Coronary artery (tissue), 2 donors: ENCODE results near the gene SHISA4.
"Not testable (repeated sequence)": the region's sequence is repeated elsewhere in the genome, so short reads cannot be mapped to it uniquely, and the experiment has no call there.

Experiments
- DNase-seq: peaks from one replicate; pipeline ENCODE4 v3.0.0-alpha.2; 2017; ENCODE audit warnings: low spot score
- H3K27ac ChIP-seq, 2 donors: fragments of 200-600 bp; sonication (generic); one replicate each; pipeline ENCODE4 v1.5.1; 2016 to 2019
- H3K4me3 ChIP-seq: fragments of 200-600 bp; sonication (generic); 2 replicates; pipeline ENCODE4 v1.5.1; 2016; ENCODE audit warnings: mild to moderate bottlenecking, moderate library complexity
- CTCF ChIP-seq: fragments of 200-600 bp; sonication (generic); IDR thresholded peaks from one replicate; pipeline ENCODE4 v1.5.1; 2019; ENCODE audit warnings: antibody characterized with exemption

The SHISA4 gene

DNA sequence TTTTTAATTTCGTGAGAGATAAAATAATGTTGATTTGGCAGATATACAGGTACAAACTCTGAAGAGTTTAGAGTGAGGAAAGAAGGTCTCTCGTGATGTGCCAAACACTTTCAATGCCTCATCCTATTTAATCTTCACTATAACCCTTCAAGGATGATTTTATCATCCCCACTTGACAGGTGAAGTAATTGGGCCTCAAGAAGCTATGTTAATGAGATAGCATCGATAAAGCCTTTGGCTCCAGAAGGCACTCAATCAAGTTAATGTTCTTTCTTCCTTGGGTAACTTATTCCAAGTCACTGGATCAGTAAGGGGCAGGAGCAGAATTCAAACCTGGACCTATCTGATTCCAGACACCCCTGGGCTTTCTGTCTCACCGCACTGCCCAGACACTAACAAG, 50.5 kb downstream of the SHISA4 start:
- TF ChIP-seq CTCF = no peak
- Histone ChIP-seq H3K27ac (peak overlapping the region; percentile 83 to 86), H3K4me3 (peak overlapping the region; percentile 93)
- no peak for DNase-seq

DNA sequence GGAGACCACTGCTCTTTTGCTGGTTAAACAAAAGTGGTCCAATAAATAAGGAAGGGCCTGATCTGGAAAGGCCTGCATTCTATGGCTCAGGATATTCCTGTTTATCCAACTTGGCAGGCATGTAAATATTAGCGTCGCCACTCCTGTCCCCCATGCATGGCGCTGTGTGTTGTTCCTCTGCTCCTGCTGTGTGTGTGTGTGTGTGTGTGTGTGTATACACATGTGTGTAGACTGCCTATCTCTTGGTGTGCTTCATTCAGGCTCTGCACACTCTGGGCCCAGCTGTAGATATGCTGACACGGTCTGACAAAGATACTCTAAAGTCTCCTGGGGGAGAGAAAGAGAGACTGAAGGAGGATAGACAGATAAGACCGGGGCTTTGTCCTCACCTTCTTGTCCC, 50.9 kb downstream of the SHISA4 start:
- Histone ChIP-seq H3K27ac (peak overlapping the region; percentile 83 to 86), H3K4me3 (peak overlapping the region; percentile 93)
- DNase-seq = no peak
- TF ChIP-seq CTCF = no peak

GRCh38 chr1:201940316-201940715, 51.6 kb downstream of the SHISA4 start:
- not testable (repeated sequence) for DNase-seq
- Histone ChIP-seq H3K27ac (peak overlapping the region; percentile 83 to 86), H3K4me3 (peak overlapping the region; percentile 93)

DNA sequence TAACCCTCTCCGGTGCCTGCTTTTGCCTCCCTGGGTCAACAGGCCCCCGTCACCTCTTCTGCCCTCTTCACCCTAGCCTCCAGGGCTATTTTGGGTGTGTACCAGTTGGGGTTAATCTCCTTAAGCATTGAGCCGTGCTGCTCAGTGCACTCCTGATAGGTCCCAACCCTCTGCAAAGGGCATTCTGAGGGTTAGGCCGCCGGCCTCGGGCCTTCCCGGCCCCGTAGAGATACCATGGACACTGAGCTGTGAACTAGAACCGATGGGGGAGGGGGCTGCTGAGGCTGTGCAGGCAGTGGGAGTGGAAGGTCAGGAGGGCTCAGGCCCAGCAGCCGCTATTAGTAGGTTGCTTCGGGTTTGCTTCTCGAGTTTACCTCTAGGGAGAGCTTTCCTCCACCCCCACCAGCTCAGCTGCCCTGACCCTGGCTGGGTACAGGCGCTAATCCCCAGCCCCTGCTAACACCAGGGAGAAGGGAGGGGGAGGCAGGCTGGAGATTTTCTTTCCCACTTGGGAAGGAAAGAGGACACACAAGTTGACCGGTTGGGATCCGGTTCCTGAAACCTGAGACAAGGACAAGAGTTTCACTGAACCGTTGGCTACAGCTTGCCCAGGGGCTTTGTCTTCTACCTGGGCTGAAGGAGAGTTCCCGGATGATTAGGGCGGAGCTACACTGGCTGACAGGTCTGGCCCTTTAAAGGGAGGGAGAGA, 52.9 kb downstream of the SHISA4 start:
- no peak for DNase-seq
- peak overlapping the region; percentile 93 for H3K4me3 ChIP-seq
- H3K27ac ChIP-seq = peak overlapping the region; percentile 83 to 86
- TF ChIP-seq CTCF = no peak

- Histone ChIP-seq H3K27ac (peak overlapping the region; percentile 83 to 86), H3K4me3 (peak overlapping the region; percentile 93)
- no peak for TF ChIP-seq CTCF
- DNase-seq = no peak
These were observed 53.4 kb downstream of the SHISA4 start for GRCh38 chr1:201942129-201942495.
